GM03348 (cell line): Measurements from ENCODE around the gene SHISA2.

ENCODE experiments used
- DNase-seq: peaks from one replicate; pipeline ENCODE4 v3.0.0; 2012; ENCODE audit warnings: low spot score

The SHISA2 gene

DNA sequence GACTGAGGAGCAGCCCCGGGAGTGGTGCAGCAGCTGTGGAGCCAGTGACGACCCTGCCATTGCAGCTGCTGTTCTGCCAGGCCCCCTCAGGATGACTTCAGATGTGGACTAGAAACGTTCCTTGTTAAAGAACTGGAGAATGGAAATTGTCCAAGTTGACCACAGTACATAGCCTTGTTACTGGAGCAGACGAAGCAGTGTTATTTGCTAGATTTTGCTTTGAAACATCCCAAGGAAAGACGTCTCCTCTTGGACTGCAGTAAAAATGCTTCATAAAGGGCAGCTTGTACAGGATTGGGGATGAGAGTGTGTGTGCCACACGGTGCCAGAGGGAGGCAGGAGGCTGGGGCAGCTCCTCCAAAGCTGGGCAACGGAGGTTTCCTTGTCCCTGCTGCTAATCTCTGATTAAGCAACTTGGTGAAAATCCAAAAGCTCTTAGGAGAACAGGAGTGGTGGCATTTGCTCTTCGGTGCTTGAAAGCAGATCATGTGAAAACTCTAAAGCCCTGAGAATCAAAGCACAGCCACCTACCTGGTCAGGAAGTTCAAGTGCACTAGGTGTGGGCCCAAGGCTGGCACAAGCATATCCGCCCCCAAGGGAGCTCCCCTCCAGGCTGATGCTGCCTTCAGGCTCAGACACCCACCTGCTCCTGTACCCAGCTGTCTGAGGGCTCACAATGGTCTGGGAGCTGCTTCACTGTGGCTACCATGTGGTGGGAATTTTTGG lies 34.5 kb downstream of the SHISA2 start:
- DNase-seq: no peak

- no peak for DNase-seq
Observed at GRCh38 chr13:26016189-26016588, 35.6 kb downstream of the SHISA2 start.

- no peak for DNase-seq
Observed at GRCh38 chr13:26015271-26016125, 36.3 kb downstream of the SHISA2 start.

GRCh38 chr13:26012995-26013394 lies 38.8 kb downstream of the SHISA2 start:
- DNase-seq: no peak

DNA sequence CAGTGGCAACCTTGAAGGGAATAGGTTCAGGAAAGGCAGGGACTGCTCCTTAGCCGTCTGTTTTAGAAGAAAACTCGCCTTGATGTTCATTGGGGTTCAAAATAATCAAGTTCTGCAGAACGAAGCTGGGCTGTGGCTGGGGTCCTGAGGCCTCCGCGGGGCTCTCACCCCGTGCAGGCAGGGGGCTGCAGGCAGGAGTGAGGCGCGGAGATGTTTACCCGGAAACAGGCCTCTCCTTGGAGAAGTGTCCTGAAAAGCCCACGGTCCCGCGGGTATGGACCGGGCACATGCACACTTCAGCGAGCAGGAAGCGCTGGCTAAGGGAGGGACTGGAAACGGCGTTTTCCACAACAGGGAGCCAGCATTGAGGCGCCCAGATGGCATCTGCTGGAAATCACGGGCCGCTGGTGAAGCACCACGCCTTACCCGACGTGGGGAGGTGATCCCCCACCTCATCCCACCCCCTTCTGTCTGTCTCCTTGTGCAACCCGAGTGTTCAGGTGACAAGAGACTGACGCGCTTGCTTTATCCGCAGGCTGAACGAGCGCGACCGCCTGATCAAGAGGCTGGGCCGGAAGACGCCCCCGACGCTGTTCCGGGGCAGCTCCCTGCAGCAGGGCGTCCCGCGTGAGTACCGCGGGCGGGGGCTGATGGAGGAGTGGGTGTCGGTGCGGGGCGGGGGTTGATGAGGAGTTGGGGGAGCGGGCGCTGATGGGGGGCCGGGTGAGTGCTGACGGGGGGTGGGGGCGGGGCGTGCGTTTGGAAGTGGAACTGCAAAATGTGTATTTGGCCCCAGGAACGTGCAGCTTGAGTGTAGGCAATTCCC lies 39.6 kb downstream of the SHISA2 start:
- DNase-seq: no peak

- no peak for DNase-seq
Observed at GRCh38 chr13:26011208-26011573, 40.6 kb downstream of the SHISA2 start.

DNA sequence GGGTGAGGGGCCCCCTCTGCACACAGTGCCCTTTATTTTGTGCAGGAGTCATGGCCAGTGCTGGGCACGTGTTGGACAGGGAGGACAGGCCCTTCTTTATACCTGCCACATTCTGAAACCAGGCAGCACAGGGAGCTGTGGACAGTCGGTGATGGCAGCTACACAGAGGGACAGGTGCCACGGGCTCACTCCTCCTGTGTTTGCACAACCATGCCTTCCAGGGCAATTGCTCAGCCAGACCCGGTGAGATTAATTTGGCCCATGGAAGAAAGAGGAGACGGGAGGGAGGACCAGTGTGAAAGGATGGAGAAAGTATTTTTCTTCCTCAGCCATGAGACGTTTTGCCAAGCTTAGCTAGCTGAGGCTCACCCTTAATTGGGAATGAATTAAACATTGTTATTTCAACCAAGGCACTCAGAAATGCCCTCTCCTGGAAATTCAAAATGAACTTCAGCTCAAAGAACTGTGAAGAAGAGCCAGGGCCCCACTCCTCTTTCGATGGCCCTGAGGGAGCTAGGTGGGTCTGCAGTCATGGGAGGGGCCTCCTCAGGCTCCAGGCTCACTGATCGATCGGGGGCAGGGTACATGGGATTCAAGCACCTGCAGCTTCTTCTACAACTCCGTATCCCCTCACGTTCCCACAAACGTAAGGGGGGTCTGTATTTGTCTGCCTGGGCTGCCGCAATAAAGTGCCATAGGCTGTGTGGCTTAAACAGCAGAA lies 41.2 kb downstream of the SHISA2 start:
- no peak for DNase-seq

DNA sequence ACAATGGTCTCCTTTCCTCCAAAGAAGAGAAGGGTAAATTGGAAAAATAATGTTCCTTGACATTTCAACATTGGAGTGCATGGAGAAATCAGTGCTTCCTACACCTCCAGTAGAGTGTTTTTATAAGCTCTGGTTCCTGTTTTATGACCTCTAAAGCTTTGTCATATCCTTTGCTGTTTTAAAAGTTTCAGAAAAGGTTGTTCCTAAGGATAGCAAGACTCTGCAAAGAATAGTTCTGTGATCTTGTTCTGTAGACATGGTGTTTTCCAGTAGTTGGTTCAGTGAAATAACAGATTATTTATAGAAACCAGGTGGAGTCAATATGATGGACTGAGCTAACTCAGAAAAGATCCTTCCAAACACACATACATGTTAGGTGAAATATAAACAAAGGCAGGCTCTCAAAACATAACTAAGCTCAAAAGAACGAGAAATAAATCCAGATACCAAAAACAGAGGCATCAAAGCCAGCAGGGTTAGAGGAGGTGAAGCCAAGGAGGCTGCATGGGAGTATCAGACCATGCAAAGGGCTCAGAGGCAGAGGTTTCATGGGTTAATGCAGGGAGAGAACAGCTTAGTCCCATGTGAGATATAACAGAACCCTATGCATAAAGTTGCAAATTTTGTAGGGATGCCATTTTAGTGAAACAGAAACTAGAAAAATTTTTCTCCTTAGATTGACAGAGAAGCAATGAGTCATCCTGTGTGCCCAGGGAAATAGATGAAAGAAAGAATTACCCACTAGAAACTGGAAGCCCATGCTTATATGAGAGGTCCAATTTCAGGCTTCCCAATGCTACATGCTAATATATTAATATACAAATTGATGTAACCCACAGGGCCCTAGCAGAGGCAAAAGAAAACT lies 44.3 kb downstream of the SHISA2 start:
- DNase-seq: no peak
